Gastroesophageal sphincter (tissue), 3 donors: ENCODE data around the gene TMEM120B.

Experiments used
- EP300 ChIP-seq: sonication (generic); formaldehyde crosslinking; IDR thresholded peaks from one replicate; pipeline ENCODE4 v1.6.1; 2017; ENCODE audit warnings: antibody characterized with exemption, mild to moderate bottlenecking
- POLR2A ChIP-seq, 2 donors: fragments of 450-650 bp; IDR thresholded peaks; one replicate each; pipeline ENCODE4 v1.6.1; 2017; ENCODE audit warnings: antibody characterized with exemption in 2 of 2, mild to moderate bottlenecking in 2 of 2, moderate library complexity in 1 of 2
- POLR2AphosphoS5 ChIP-seq: sonication (generic); formaldehyde crosslinking; IDR thresholded peaks from one replicate; pipeline ENCODE4 v1.6.1; 2017; ENCODE audit warnings: antibody characterized with exemption
- TF ChIP-seq, protein P1 (sequence below), 4 experiments: fragments of 200-600 bp in 2 of 4; fragments of 450-650 bp in 2 of 4; sonication (generic) in 1 of 4; IDR thresholded peaks; one replicate each; pipeline ENCODE4 v1.5.1; 2017 to 2019; ENCODE audit warnings: antibody characterized with exemption in 4 of 4, mild to moderate bottlenecking in 2 of 4, moderate library complexity in 2 of 4

- TF ChIP-seq, protein P1, sequence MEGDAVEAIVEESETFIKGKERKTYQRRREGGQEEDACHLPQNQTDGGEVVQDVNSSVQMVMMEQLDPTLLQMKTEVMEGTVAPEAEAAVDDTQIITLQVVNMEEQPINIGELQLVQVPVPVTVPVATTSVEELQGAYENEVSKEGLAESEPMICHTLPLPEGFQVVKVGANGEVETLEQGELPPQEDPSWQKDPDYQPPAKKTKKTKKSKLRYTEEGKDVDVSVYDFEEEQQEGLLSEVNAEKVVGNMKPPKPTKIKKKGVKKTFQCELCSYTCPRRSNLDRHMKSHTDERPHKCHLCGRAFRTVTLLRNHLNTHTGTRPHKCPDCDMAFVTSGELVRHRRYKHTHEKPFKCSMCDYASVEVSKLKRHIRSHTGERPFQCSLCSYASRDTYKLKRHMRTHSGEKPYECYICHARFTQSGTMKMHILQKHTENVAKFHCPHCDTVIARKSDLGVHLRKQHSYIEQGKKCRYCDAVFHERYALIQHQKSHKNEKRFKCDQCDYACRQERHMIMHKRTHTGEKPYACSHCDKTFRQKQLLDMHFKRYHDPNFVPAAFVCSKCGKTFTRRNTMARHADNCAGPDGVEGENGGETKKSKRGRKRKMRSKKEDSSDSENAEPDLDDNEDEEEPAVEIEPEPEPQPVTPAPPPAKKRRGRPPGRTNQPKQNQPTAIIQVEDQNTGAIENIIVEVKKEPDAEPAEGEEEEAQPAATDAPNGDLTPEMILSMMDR (IDR thresholded peaks at IDR 0.05) = no peak
- no peak for TF ChIP-seq POLR2AphosphoS5
- TF ChIP-seq EP300 = no peak
- TF ChIP-seq POLR2A (IDR thresholded peaks at IDR 0.05) = no peak
Measured at GRCh38 chr12:121819212-121819949, 106.8 kb downstream of the TMEM120B start.
